Mucosa of descending colon (tissue), 3 donors: ENCODE data around the gene SLC35G3. TPM values are rescaled to one million over a fixed set of nuclear protein-coding genes. Genes with fewer than 3 reads are reported as not detected.

Experiments
- ATAC-seq: fragments of 200-7000 bp; cut with Tn5 transposase; one replicate; pipeline ENCODE4 v1.9.1; 2020; ENCODE audit warnings: mild to moderate bottlenecking, moderate library complexity
- DNase-seq, 3 donors: peaks; one replicate each; pipeline ENCODE4 v3.0.0-alpha.2; 2020
- H3K36me3 ChIP-seq: fragments of 200-600 bp; one replicate; pipeline ENCODE4 v1.8.0; 2021; ENCODE audit warnings: low read depth, mild to moderate bottlenecking
- H3K4me1 ChIP-seq: fragments of 200-600 bp; one replicate; pipeline ENCODE4 v1.8.0; 2021; ENCODE audit warnings: low read depth, mild to moderate bottlenecking
- H3K4me3 ChIP-seq: fragments of 200-600 bp; one replicate; pipeline ENCODE4 v1.8.0; 2021; ENCODE audit warnings: mild to moderate bottlenecking
- H3K9me3 ChIP-seq: fragments of 200-600 bp; one replicate; pipeline ENCODE4 v1.8.0; 2021; ENCODE audit warnings: mild to moderate bottlenecking
- intact Hi-C, 2 donors: fragments of 100-400 bp; cut with DNase I in 1 of 2; cut with micrococcal nuclease in 1 of 2; formaldehyde crosslinking; loops; one replicate each; pipeline versions ENCODE4 v1.11.0 to v1.11.1; 2022; cut with DNase I, micrococcal nuclease
- total RNA-seq, 3 donors: library from RNA; stranded (reverse); fragmentation: NEBNext Ultra II Directional in 2 of 3; extraction: Animal tissue kit (Norgen Biotek cat#: 25700) in 2 of 3; gene quantifications; one replicate each; pipeline versions ENCODE4 v1.2.1 to v1.2.4, GENCODE V29; 2021 to 2023
- TF ChIP-seq, protein P1 (sequence below): fragments of 200-600 bp; IDR thresholded peaks from one replicate; pipeline ENCODE4 v1.8.0; 2022; ENCODE audit warnings: antibody characterized with exemption, mild to moderate bottlenecking
- donor health status: DM: no; HTN: no; CAD: no; lungs with moderate emphysema.
- donor health status: DM: no; HTN: no; CAD: no.
- donor health status: DM: no; HTN: yes; CAD: no.

The SLC35G3 gene
- total RNA-seq, 3 donors from 2014 or later: not detected

DNA sequence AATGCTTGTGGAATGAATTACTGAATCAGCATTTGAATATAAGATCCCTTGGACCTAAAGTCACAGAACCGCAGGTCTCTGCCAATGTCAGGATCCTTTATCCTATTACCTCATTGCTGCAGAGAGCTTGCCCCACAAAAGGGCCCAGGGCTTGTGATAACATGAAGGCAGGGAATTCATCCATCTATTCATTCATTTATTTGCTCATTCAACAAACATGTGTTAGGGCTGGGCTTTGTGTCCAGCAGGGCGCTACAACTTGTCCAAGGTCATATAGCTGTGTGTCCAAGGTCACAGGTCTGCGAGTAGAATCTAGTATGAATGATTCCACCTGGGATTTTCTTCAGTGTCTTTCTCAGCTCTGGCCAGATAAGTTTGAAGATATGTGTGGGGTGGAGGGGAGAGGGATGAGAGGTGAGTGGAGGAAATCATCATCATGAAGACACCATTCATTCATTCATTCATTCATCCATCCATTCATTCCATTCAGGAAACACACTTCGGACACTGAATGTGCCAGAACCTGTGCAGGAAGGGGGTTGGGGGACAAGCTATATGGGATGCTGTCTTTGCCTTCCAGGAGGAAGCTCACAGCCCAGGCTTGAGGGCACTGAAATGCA, 47.9 kb downstream of the SLC35G3 start:
- intact Hi-C loops: no loop called here
- no peak for DNase-seq
- H3K4me1 ChIP-seq: no peaks in the 10 kb centered on the region
- TF ChIP-seq, protein P1, sequence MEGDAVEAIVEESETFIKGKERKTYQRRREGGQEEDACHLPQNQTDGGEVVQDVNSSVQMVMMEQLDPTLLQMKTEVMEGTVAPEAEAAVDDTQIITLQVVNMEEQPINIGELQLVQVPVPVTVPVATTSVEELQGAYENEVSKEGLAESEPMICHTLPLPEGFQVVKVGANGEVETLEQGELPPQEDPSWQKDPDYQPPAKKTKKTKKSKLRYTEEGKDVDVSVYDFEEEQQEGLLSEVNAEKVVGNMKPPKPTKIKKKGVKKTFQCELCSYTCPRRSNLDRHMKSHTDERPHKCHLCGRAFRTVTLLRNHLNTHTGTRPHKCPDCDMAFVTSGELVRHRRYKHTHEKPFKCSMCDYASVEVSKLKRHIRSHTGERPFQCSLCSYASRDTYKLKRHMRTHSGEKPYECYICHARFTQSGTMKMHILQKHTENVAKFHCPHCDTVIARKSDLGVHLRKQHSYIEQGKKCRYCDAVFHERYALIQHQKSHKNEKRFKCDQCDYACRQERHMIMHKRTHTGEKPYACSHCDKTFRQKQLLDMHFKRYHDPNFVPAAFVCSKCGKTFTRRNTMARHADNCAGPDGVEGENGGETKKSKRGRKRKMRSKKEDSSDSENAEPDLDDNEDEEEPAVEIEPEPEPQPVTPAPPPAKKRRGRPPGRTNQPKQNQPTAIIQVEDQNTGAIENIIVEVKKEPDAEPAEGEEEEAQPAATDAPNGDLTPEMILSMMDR: no peak
- no peaks in the 10 kb centered on the region for H3K36me3 ChIP-seq
- no peak overlapping the region for H3K4me3 ChIP-seq
- no peaks in the 10 kb centered on the region for H3K9me3 ChIP-seq
- ATAC-seq: no peak

DNA sequence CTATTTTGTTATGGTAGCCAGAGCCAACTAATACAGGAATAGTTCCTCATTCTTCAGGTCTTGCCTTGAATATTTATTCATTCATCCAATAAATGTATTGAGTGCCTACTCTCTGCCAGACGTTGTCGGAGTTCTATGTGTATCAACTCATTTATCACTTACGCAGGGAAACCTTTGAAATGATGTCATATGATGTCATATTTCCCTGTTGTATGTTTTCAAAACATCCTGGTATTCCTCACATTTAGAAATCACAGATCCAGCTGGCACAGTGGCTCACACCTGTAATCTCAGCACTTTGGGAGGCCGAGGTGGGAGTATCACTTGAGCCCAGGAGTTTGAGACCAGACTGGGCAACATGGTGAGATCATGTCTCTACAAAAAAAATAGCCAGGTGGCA, 49.4 kb downstream of the SLC35G3 start:
- no peaks in the 10 kb centered on the region for H3K4me1 ChIP-seq
- intact Hi-C loops: no loop called here
- no peaks in the 10 kb centered on the region for H3K9me3 ChIP-seq
- H3K36me3 ChIP-seq: no peaks in the 10 kb centered on the region
- H3K4me3 ChIP-seq: no peak overlapping the region
- TF ChIP-seq, protein P1: no peak
- ATAC-seq (no peak), DNase-seq (no peak)

Other genes with a start within 250 kb of the SLC35G3 start
- 1 to 10 TPM; 1.0 to 2.7 (median 2.1) TPM for gene CCT6B, start 232.9 kb downstream of the SLC35G3 start, total RNA-seq
- gene ZNF830, start 232.9 kb downstream of the SLC35G3 start, total RNA-seq: 10 to 100 TPM; 10.8 to 21.6 (median 12.6) TPM
- 10 to 100 TPM; 29.4 to 48.9 (median 35.3) TPM for gene LIG3, start 213.9 kb downstream of the SLC35G3 start, total RNA-seq
- gene RFFL, start 130.7 kb downstream of the SLC35G3 start, total RNA-seq: 10 to 100 TPM; 45.2 to 69.1 (median 64.1) TPM
- 10 to 100 TPM in 2 of 3 donors, 1 to 10 TPM in 1; 9.1 to 14.4 (median 11.6) TPM for gene RAD51D, start 74.5 kb downstream of the SLC35G3 start, total RNA-seq
- not detected for gene FNDC8, start 72.8 kb downstream of the SLC35G3 start, total RNA-seq
- 10 to 100 TPM in 2 of 3 donors, 1 to 10 TPM in 1; 9.0 to 13.6 (median 12.1) TPM for gene NLE1, start 52.1 kb downstream of the SLC35G3 start, total RNA-seq
- gene UNC45B, start 46.6 kb downstream of the SLC35G3 start, total RNA-seq: under 1 TPM in 1 of 3 donors, not detected in 2; 0.05 TPM
- gene SLFN5, start 48.7 kb upstream of the SLC35G3 start, total RNA-seq: 10 to 100 TPM in 2 of 3 donors, 1 to 10 TPM in 1; 8.5 to 29.7 (median 11.7) TPM
- gene SLFN11, start 179.2 kb upstream of the SLC35G3 start, total RNA-seq: 10 to 100 TPM in 2 of 3 donors, 1 to 10 TPM in 1; 4.2 to 19.5 (median 10.3) TPM
- gene SLFN12, start 238.1 kb upstream of the SLC35G3 start, total RNA-seq: 1 to 10 TPM; 1.5 to 5.5 (median 3.1) TPM